Progenitor cell of endocrine pancreas (in vitro differentiated cells): Measurements from ENCODE around the gene KRT3. TPM values are rescaled to one million over a fixed set of nuclear protein-coding genes. Genes with fewer than 3 reads are reported as not detected.

ENCODE experiments used
- DNase-seq: peaks from one replicate; pipeline ENCODE4 v3.0.0; 2021; ENCODE audit warnings: low spot score; ENCODE audit not compliant: unreplicated experiment
- H3K27ac Mint-ChIP-seq: 2 replicates; pipeline ENCODE4 v1.8.0; 2021; ENCODE audit warnings: mild to moderate bottlenecking, moderate library complexity, mixed read lengths
- H3K27me3 Mint-ChIP-seq: 2 replicates; pipeline ENCODE4 v1.8.0; 2021; ENCODE audit warnings: mixed read lengths
- H3K36me3 Mint-ChIP-seq: 2 replicates; pipeline ENCODE4 v1.8.0; 2022; ENCODE audit warnings: mixed read lengths; ENCODE audit not compliant: insufficient read depth
- H3K4me1 Mint-ChIP-seq: 2 replicates; pipeline ENCODE4 v1.8.0; 2021; ENCODE audit warnings: low read depth, mixed read lengths
- H3K4me3 Mint-ChIP-seq: 2 replicates; pipeline ENCODE4 v1.8.0; 2021; ENCODE audit warnings: low read depth, mild to moderate bottlenecking, moderate library complexity, mixed read lengths
- H3K9me3 Mint-ChIP-seq: 2 replicates; pipeline ENCODE4 v1.8.0; 2021; ENCODE audit warnings: low read depth, mixed read lengths
- CTCF ChIP-seq: fragments of 200-600 bp; sonication (generic); IDR thresholded peaks from one replicate; pipeline ENCODE4 v1.5.0; 2021; ENCODE audit warnings: antibody characterized with exemption, mild to moderate bottlenecking; ENCODE audit not compliant: unreplicated experiment
- total RNA-seq: library from RNA; stranded (reverse); gene quantifications from 2 replicates; pipeline ENCODE4 v1.2.1, GENCODE V29; 2021

KRT3 gene
- total RNA-seq, 1 donor from 2014 or later = not detected

GRCh38 chr12:52815161-52815560 is 19.2 kb upstream of the KRT3 start:
- Mint-ChIP-seq H3K36me3 (no peaks in the 10 kb centered on the region), H3K4me3 (no peak overlapping the region), H3K4me1 (peaks cover 24% of the 10 kb centered on the region), H3K27me3 (peaks cover 29% of the 10 kb centered on the region), H3K9me3 (no peaks in the 10 kb centered on the region), H3K27ac (no peak overlapping the region)
- no peak for TF ChIP-seq CTCF
- DNase-seq = no peak

GRCh38 chr12:52814710-52815155 is 18.8 kb upstream of the KRT3 start:
- no peaks in the 10 kb centered on the region for H3K36me3 Mint-ChIP-seq
- peaks cover 24% of the 10 kb centered on the region for H3K4me1 Mint-ChIP-seq
- no peak overlapping the region for H3K4me3 Mint-ChIP-seq
- H3K27me3 Mint-ChIP-seq = peaks cover 29% of the 10 kb centered on the region
- no peaks in the 10 kb centered on the region for H3K9me3 Mint-ChIP-seq
- H3K27ac Mint-ChIP-seq = no peak overlapping the region
- no peak for DNase-seq
- no peak for TF ChIP-seq CTCF

GRCh38 chr12:52813885-52814709 is 18.2 kb upstream of the KRT3 start, which contains the start of gene KRT4:
Gene KRT4 (minus strand): TSS chr12:52814116. CDS start chr12:52814058, 58 bp downstream.
- Mint-ChIP-seq H3K4me3 (peak within 1 kb of the TSS; percentile 45), H3K9me3 (no peaks in the 10 kb centered on the region), H3K4me1 (peaks cover 24% of the 10 kb centered on the region), H3K27me3 (peaks cover 36% of the 10 kb centered on the region), H3K36me3 (no peaks in the 10 kb centered on the region), H3K27ac (no peak within 1 kb of the TSS)
- no peak for DNase-seq
- no peak for TF ChIP-seq CTCF

GRCh38 chr12:52813203-52813819 is 17.4 kb upstream of the KRT3 start:
- Mint-ChIP-seq H3K36me3 (no peaks in the 10 kb centered on the region), H3K27ac (no peak overlapping the region), H3K4me3 (no peak overlapping the region), H3K4me1 (peaks cover 21% of the 10 kb centered on the region), H3K27me3 (peaks cover 41% of the 10 kb centered on the region), H3K9me3 (no peaks in the 10 kb centered on the region)
- no peak for DNase-seq
- TF ChIP-seq CTCF = no peak

- peaks cover 18% of the 10 kb centered on the region for H3K4me1 Mint-ChIP-seq
- no peak overlapping the region for H3K4me3 Mint-ChIP-seq
- no peak for DNase-seq
Observed at GRCh38 chr12:52812749-52813148, 16.8 kb upstream of the KRT3 start.

More at GRCh38 chr12:52812749-52813148, 16.8 kb upstream of the KRT3 start:
- no peak for TF ChIP-seq CTCF
- Mint-ChIP-seq H3K36me3 (no peaks in the 10 kb centered on the region), H3K27me3 (peaks cover 46% of the 10 kb centered on the region), H3K9me3 (no peaks in the 10 kb centered on the region), H3K27ac (no peak overlapping the region)
